NCI-H1417 treated with DMSO at 0.1 percent for 48 hours (cell line): ENCODE data around the gene AQP12B.
"Not testable (repeated sequence)": the region's sequence is repeated elsewhere in the genome, so short reads cannot be mapped to it uniquely, and the experiment has no call there.

Source experiments
- DNase-seq: peaks from one replicate; lab custom pipeline; 2025; lab: John Stamatoyannopoulos, UW

The AQP12B gene

GRCh38 chr2:240682431-240683224, at the start of gene AQP12B:
Gene AQP12B (minus strand): TSS chr2:240682885. CDS start chr2:240682837, 48 bp downstream.
- DNase-seq: not testable (repeated sequence)

GRCh38 chr2:240732184-240732583, 49.5 kb upstream of the AQP12B start:
- no peak for DNase-seq

- no peak for DNase-seq
Measured at GRCh38 chr2:240731178-240731545, 48.5 kb upstream of the AQP12B start.

GRCh38 chr2:240730501-240731177, 48.0 kb upstream of the AQP12B start:
- DNase-seq: no peak

- no peak for DNase-seq
Measured at GRCh38 chr2:240728827-240729226, 46.1 kb upstream of the AQP12B start.

- DNase-seq: no peak
Measured at GRCh38 chr2:240728361-240728760, 45.7 kb upstream of the AQP12B start.

- DNase-seq: no peak
Measured at GRCh38 chr2:240727913-240728312, 45.2 kb upstream of the AQP12B start.

- no peak for DNase-seq
Measured at GRCh38 chr2:240727439-240727838, 44.8 kb upstream of the AQP12B start.

GRCh38 chr2:240726876-240727275, 44.2 kb upstream of the AQP12B start:
- DNase-seq: no peak

GRCh38 chr2:240725671-240726070, 43.0 kb upstream of the AQP12B start:
- no peak for DNase-seq

- no peak for DNase-seq
Measured at GRCh38 chr2:240725266-240725665, 42.6 kb upstream of the AQP12B start.

GRCh38 chr2:240724431-240724830, 41.7 kb upstream of the AQP12B start:
- DNase-seq: no peak

GRCh38 chr2:240723851-240724250, 41.2 kb upstream of the AQP12B start:
- no peak for DNase-seq

- no peak for DNase-seq
Measured at GRCh38 chr2:240722796-240723735, 40.4 kb upstream of the AQP12B start.

- DNase-seq: no peak
Measured at GRCh38 chr2:240722376-240722775, 39.7 kb upstream of the AQP12B start.

GRCh38 chr2:240721596-240722180, 39.0 kb upstream of the AQP12B start:
- DNase-seq: no peak

GRCh38 chr2:240720686-240721595, 38.3 kb upstream of the AQP12B start:
- DNase-seq: no peak

- no peak for DNase-seq
Measured at GRCh38 chr2:240719676-240720545, 37.2 kb upstream of the AQP12B start.

- no peak for DNase-seq
Measured at GRCh38 chr2:240718896-240719490, 36.3 kb upstream of the AQP12B start.
